GM21528 (cell line): Measurements from ENCODE around the gene KIAA0586.
A peak's percentile ranks its signal among the peaks of the same experiment; 100 is the strongest.
"Not testable (repeated sequence)": the region's sequence is repeated elsewhere in the genome, so short reads cannot be mapped to it uniquely, and the experiment has no call there.

Experiments used
- ATAC-seq: cut with Tn5 transposase; IDR thresholded peaks from one replicate; pipeline ENCODE4 v1.9.1; 2021; ENCODE audit warnings: mild to moderate bottlenecking, moderate library complexity; ENCODE audit not compliant: unreplicated experiment, low FRiP score

KIAA0586 gene

GRCh38 chr14:58463147-58463546 is 35.6 kb downstream of the KIAA0586 start:
- ATAC-seq, result no peak

GRCh38 chr14:58464652-58465051 is 37.1 kb downstream of the KIAA0586 start:
- no peak for ATAC-seq

GRCh38 chr14:58465421-58465820 is 37.9 kb downstream of the KIAA0586 start:
- no peak for ATAC-seq

- no peak for ATAC-seq
Measured at GRCh38 chr14:58466459-58466858, 38.9 kb downstream of the KIAA0586 start.

- no peak for ATAC-seq
Measured at GRCh38 chr14:58467575-58467974, 40.1 kb downstream of the KIAA0586 start.

- no peak for ATAC-seq
Measured at GRCh38 chr14:58469309-58469708, 41.8 kb downstream of the KIAA0586 start.

- no peak for ATAC-seq
Measured at GRCh38 chr14:58476320-58476719, 48.8 kb downstream of the KIAA0586 start.

GRCh38 chr14:58477653-58478052 is 50.1 kb downstream of the KIAA0586 start:
- no peak for ATAC-seq

- not testable (repeated sequence) for ATAC-seq
Measured at GRCh38 chr14:58478329-58478728, 50.8 kb downstream of the KIAA0586 start.

GRCh38 chr14:58479975-58480374 is 52.5 kb downstream of the KIAA0586 start:
- no peak for ATAC-seq

GRCh38 chr14:58484176-58484575 is 56.7 kb downstream of the KIAA0586 start:
- ATAC-seq, result no peak

GRCh38 chr14:58488550-58488949 is 61.0 kb downstream of the KIAA0586 start:
- no peak for ATAC-seq

GRCh38 chr14:58491593-58491992 is 64.1 kb downstream of the KIAA0586 start:
- no peak for ATAC-seq

GRCh38 chr14:58492044-58492443 is 64.5 kb downstream of the KIAA0586 start:
- no peak for ATAC-seq

- ATAC-seq, result peak; percentile 66
Measured at GRCh38 chr14:58501214-58501816, 73.8 kb downstream of the KIAA0586 start.

GRCh38 chr14:58513272-58513671 is 85.8 kb downstream of the KIAA0586 start:
- ATAC-seq, result no peak

- no peak for ATAC-seq
Measured at GRCh38 chr14:58517592-58517991, 90.1 kb downstream of the KIAA0586 start.

- ATAC-seq, result not testable (repeated sequence)
Measured at GRCh38 chr14:58525691-58526090, 98.2 kb downstream of the KIAA0586 start.

GRCh38 chr14:58533446-58533845 is 105.9 kb downstream of the KIAA0586 start:
- no peak for ATAC-seq

- no peak for ATAC-seq
Measured at GRCh38 chr14:58535044-58535443, 107.5 kb downstream of the KIAA0586 start.

- no peak for ATAC-seq
Measured at GRCh38 chr14:58537004-58537403, 109.5 kb downstream of the KIAA0586 start.

- no peak for ATAC-seq
Measured at GRCh38 chr14:58540749-58541632, 113.5 kb downstream of the KIAA0586 start.
